Glutamatergic neuron (in vitro differentiated cells): ENCODE results near the gene DOCK3. TPM values are rescaled to one million over a fixed set of nuclear protein-coding genes. Genes with fewer than 3 reads are reported as not detected.

Experiments
- DNase-seq: peaks from one replicate; pipeline ENCODE4 v3.0.0; 2022
- H3K27ac Mint-ChIP-seq: one replicate; pipeline ENCODE4 v1.8.0; 2020; ENCODE audit warnings: mild to moderate bottlenecking, mixed read lengths, inconsistent platforms; ENCODE audit not compliant: unreplicated experiment
- H3K27me3 Mint-ChIP-seq: one replicate; pipeline ENCODE4 v1.8.0; 2020; ENCODE audit warnings: mild to moderate bottlenecking, moderate library complexity, mixed read lengths, inconsistent platforms; ENCODE audit not compliant: unreplicated experiment
- H3K36me3 Mint-ChIP-seq: one replicate; pipeline ENCODE4 v1.8.0; 2020; ENCODE audit warnings: mild to moderate bottlenecking, mixed read lengths, inconsistent platforms; ENCODE audit not compliant: unreplicated experiment
- H3K4me1 Mint-ChIP-seq: one replicate; pipeline ENCODE4 v1.8.0; 2020; ENCODE audit warnings: mild to moderate bottlenecking, low read depth, mixed read lengths, inconsistent platforms; ENCODE audit not compliant: unreplicated experiment
- H3K4me3 Mint-ChIP-seq: one replicate; pipeline ENCODE4 v1.8.0; 2020; ENCODE audit warnings: mild to moderate bottlenecking, mixed read lengths, inconsistent platforms; ENCODE audit not compliant: unreplicated experiment
- H3K9me3 Mint-ChIP-seq: one replicate; pipeline ENCODE4 v1.8.0; 2020; ENCODE audit warnings: mild to moderate bottlenecking, moderate library complexity, mixed read lengths, inconsistent platforms; ENCODE audit not compliant: unreplicated experiment
- total RNA-seq: library from RNA; stranded (reverse); fragmentation: NEBNext Ultra II Directional; extraction: Animal tissue kit (Norgen Biotek cat#: 25700); gene quantifications from one replicate; pipeline ENCODE4 v1.2.1, GENCODE V29; 2021; ENCODE audit not compliant: unreplicated experiment
- TF ChIP-seq, protein P1 (sequence below): fragments of 200-600 bp; sonication (generic); IDR thresholded peaks from one replicate; pipeline ENCODE4 v1.5.0; 2021; ENCODE audit not compliant: partially characterized antibody, unreplicated experiment

DOCK3 gene
- total RNA-seq, 1 donor from 2014 or later = 13.4 TPM

DNA sequence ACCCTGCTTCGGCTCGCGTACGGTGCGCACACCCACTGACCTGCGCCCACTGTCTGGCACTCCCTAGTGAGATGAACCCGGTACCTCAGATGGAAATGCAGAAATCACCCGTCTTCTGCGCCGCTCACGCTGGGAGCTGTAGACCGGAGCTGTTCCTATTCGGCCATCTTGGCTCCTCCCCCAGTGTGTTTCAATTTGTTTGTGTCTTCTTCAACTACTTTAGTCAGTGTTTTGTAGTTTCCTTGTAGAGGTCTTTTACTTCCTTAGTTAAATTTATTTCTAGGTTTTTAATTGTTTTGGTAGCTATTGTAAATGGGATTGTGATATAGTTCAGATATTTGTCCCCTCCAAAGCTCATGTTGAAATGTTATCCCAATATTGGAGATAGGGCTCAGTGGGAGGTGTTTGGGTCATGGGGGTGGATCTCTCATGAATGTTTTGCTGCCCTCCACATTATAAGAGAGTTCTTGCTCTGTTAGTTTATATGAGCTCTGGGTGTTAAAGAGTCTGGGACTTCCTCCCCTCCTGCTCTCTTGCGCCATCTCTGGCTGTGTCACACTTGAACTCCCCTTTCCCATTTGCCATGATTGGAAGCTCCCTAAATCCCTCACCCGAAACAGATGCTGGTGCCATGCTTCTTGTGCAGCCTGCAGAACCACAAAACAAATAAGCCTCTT, 304.4 kb downstream of the DOCK3 start:
- Mint-ChIP-seq H3K27ac (no peak overlapping the region), H3K27me3 (peaks cover 5% of the 10 kb centered on the region), H3K4me3 (peak overlapping the region; percentile 70), H3K4me1 (no peaks in the 10 kb centered on the region), H3K36me3 (peaks cover 9% of the 10 kb centered on the region), H3K9me3 (peaks cover 10% of the 10 kb centered on the region)
- DNase-seq = no peak
- TF ChIP-seq, protein P1, sequence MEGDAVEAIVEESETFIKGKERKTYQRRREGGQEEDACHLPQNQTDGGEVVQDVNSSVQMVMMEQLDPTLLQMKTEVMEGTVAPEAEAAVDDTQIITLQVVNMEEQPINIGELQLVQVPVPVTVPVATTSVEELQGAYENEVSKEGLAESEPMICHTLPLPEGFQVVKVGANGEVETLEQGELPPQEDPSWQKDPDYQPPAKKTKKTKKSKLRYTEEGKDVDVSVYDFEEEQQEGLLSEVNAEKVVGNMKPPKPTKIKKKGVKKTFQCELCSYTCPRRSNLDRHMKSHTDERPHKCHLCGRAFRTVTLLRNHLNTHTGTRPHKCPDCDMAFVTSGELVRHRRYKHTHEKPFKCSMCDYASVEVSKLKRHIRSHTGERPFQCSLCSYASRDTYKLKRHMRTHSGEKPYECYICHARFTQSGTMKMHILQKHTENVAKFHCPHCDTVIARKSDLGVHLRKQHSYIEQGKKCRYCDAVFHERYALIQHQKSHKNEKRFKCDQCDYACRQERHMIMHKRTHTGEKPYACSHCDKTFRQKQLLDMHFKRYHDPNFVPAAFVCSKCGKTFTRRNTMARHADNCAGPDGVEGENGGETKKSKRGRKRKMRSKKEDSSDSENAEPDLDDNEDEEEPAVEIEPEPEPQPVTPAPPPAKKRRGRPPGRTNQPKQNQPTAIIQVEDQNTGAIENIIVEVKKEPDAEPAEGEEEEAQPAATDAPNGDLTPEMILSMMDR = no peak

DNA sequence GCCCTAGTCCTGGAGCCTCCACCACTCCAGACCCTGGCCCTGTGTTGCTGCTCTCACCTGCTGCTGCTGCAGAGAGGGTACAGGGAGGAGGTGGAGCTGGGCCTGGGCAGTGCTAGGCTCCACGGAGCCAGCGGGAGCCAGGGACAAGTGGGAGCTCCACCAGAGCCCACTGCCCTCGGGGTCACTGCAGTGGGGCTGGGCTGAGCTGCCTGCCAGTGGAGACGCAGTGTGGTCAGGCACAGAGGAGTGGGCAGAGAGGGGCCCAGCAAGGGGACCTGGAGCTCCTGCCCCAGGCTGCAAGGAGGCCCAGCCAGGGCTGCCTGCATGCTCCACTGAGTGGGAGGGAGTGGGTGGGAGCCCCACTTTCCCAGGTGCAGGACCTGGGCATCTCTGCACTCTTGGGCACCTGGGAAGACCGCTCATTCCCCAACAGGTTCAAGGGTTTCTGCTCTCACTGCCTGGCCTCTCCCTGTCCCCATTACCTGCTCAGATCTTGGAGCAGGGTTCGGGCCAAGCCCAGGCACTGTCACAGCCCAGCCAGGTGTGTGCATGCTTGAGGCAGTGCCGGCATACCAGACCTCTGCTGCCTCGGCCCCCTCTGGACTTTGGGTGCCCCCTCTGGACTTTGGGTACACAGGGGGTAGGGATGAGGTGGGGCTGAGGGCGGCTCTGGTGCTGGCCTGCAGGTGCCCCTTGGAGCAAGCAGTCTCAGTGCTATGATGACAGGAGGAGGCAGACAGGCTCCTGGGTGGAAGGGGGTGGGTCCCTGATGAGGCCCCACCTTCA, 308.0 kb downstream of the DOCK3 start:
- DNase-seq = no peak

DNA sequence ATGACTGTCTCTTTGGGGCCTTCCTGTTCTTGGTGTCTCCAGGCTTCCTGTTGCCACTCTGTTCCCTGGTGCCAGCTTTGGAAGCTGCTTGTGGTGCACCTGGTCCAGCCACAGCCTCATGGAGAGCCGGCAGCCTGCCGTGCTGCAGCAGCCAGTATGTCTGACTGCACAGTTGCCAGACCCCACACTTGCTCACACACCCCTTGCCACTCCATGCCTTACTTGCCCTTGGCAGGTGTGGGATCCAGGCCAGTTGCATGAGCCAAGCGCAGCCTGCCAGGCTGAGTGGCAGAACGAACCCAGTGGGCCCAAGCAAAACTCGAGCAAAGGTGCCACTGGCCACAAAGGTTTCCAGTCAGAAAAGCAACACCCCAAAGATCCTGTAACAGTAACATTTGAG, 309.2 kb downstream of the DOCK3 start:
- Mint-ChIP-seq H3K4me3 (no peak overlapping the region), H3K9me3 (peaks cover 7% of the 10 kb centered on the region), H3K36me3 (peaks cover 11% of the 10 kb centered on the region), H3K4me1 (no peaks in the 10 kb centered on the region), H3K27ac (no peak overlapping the region), H3K27me3 (peaks cover 4% of the 10 kb centered on the region)
- TF ChIP-seq, protein P1 = no peak
- DNase-seq = no peak

More for the DNA sequence above, 308.0 kb downstream of the DOCK3 start:
- TF ChIP-seq, protein P1 = no peak
- no peaks in the 10 kb centered on the region for H3K4me1 Mint-ChIP-seq
- peaks cover 13% of the 10 kb centered on the region for H3K36me3 Mint-ChIP-seq
- H3K9me3 Mint-ChIP-seq = peaks cover 8% of the 10 kb centered on the region
- no peak overlapping the region for H3K4me3 Mint-ChIP-seq
- no peak overlapping the region for H3K27ac Mint-ChIP-seq
- H3K27me3 Mint-ChIP-seq = peaks cover 4% of the 10 kb centered on the region

DNA sequence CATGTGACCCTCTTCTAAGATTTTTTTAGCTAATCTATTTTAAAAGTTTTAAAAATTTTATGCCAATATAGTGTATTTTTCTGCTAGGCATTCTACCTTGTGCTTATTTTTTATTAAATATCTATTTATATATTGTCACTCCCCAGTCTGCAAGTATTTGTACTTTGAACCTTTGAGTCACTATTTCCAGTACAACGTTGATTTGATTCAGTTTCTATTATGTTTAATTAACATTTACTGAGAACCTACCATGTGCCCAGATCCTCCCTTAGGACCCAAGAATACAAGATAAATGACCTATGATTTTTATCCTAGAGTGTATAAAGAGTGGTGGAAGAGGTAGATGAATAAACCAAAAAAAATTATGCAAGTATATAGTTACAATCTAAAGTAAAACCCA, 311.2 kb downstream of the DOCK3 start:
- DNase-seq = no peak
- H3K27me3 Mint-ChIP-seq = peaks cover 2% of the 10 kb centered on the region
- no peak overlapping the region for H3K4me3 Mint-ChIP-seq

More for the DNA sequence above, 311.2 kb downstream of the DOCK3 start:
- H3K36me3 Mint-ChIP-seq = peaks cover 7% of the 10 kb centered on the region
- no peaks in the 10 kb centered on the region for H3K4me1 Mint-ChIP-seq
- TF ChIP-seq, protein P1 = no peak
- peaks cover 2% of the 10 kb centered on the region for H3K9me3 Mint-ChIP-seq
- no peak overlapping the region for H3K27ac Mint-ChIP-seq
